T follicular helper cell (primary cell): ENCODE measurements around the gene GH2.
"Not testable (repeated sequence)": the region's sequence is repeated elsewhere in the genome, so short reads cannot be mapped to it uniquely, and the experiment has no call there.

Experiments used
- DNase-seq: peaks from one replicate; pipeline ENCODE4 v3.0.0-alpha.2; 2020; ENCODE audit warnings: low read depth

The GH2 gene

GRCh38 chr17:63911041-63911635 is 29.4 kb upstream of the GH2 start, which contains the start of gene CSHL1:
CSHL1 (minus strand) TSS chr17:63911258; CDS start chr17:63911196, 62 bp downstream.
- DNase-seq, result no peak

GRCh38 chr17:63910096-63910495 is 28.4 kb upstream of the GH2 start:
- DNase-seq, result no peak

- not testable (repeated sequence) for DNase-seq
Observed at GRCh38 chr17:63909586-63909985, 27.8 kb upstream of the GH2 start.

- DNase-seq, result not testable (repeated sequence)
Observed at GRCh38 chr17:63907161-63907778, 25.5 kb upstream of the GH2 start.

GRCh38 chr17:63904796-63905195 is 23.1 kb upstream of the GH2 start:
- DNase-seq, result not testable (repeated sequence)

- not testable (repeated sequence) for DNase-seq
Observed at GRCh38 chr17:63903787-63904201, 22.1 kb upstream of the GH2 start.

GRCh38 chr17:63901971-63902370 is 20.2 kb upstream of the GH2 start:
- DNase-seq, result not testable (repeated sequence)

GRCh38 chr17:63898899-63899798 is 17.4 kb upstream of the GH2 start:
- not testable (repeated sequence) for DNase-seq

- DNase-seq, result not testable (repeated sequence)
Observed at GRCh38 chr17:63896524-63897354, 15.0 kb upstream of the GH2 start, which contains the start of gene CSH1. CSH1 (minus strand) TSS chr17:63896574; CDS start chr17:63896511, 63 bp downstream.

GRCh38 chr17:63894821-63895220 is 13.1 kb upstream of the GH2 start:
- DNase-seq, result not testable (repeated sequence)

- DNase-seq, result not testable (repeated sequence)
Observed at GRCh38 chr17:63894021-63894420, 12.3 kb upstream of the GH2 start.

GRCh38 chr17:63892316-63893037 is 10.7 kb upstream of the GH2 start:
- DNase-seq, result not testable (repeated sequence)

- not testable (repeated sequence) for DNase-seq
Observed at GRCh38 chr17:63889026-63889848, 7.5 kb upstream of the GH2 start.

GRCh38 chr17:63885119-63885518 is 3.4 kb upstream of the GH2 start:
- DNase-seq, result not testable (repeated sequence)

GRCh38 chr17:63882626-63883126 is 932 bp upstream of the GH2 start:
- not testable (repeated sequence) for DNase-seq

GRCh38 chr17:63881337-63881736 is 407 bp downstream of the GH2 start:
- DNase-seq, result not testable (repeated sequence)

GRCh38 chr17:63880706-63881105 is 1.0 kb downstream of the GH2 start:
- DNase-seq, result no peak

- not testable (repeated sequence) for DNase-seq
Observed at GRCh38 chr17:63878413-63878812, 3.3 kb downstream of the GH2 start.

- DNase-seq, result not testable (repeated sequence)
Observed at GRCh38 chr17:63874693-63875092, 7.1 kb downstream of the GH2 start.
